IPS-15b (cell line): ENCODE data around the gene PTCD1.

ENCODE experiments used
- H3K27me3 ChIP-seq: one replicate; pipeline ENCODE4 v1.6.1; 2013; ENCODE audit warnings: low read length; ENCODE audit not compliant: control insufficient read depth, insufficient read depth
- H3K36me3 ChIP-seq: one replicate; pipeline ENCODE4 v1.6.1; 2013; ENCODE audit warnings: low read length; ENCODE audit not compliant: control insufficient read depth, insufficient read depth
- H3K4me1 ChIP-seq: one replicate; pipeline ENCODE4 v1.6.1; 2013; ENCODE audit warnings: mild to moderate bottlenecking, low read length; ENCODE audit not compliant: control insufficient read depth, insufficient read depth
- H3K4me3 ChIP-seq: one replicate; pipeline ENCODE4 v1.5.1; 2013; ENCODE audit warnings: low read depth, low read length
- H3K9ac ChIP-seq: one replicate; pipeline ENCODE4 v1.6.1; 2013; ENCODE audit warnings: low read depth, mild to moderate bottlenecking, low read length
- H3K9me3 ChIP-seq: one replicate; pipeline ENCODE4 v1.6.1; 2013; ENCODE audit warnings: mild to moderate bottlenecking, low read length; ENCODE audit not compliant: control insufficient read depth, insufficient read depth

The PTCD1 gene

DNA sequence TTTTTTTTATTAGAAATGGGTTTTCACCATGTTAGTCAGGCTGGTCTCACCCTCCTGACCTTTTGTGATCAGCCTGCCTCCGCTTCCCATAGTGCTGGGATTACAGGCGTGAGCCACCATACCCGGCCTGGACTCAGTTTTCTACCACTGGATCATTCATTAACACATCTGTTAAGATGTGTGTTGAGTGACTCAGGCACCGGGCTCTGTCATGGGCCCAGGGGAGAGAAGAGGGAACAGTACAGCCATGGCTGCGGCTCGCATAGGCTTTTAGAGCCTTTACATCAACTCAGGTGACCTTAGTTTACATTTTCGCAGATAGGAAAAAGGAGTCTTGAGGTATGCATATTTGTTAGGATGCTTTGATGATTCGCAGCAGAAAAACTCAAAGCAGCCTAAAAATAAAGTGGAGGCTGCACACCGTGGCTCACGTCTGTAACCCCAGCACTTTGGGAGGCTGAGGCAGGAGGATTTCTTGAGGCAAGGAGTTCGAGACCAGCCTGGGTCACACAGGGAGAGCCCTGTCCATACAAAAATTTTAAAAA lies 67.2 kb downstream of the PTCD1 start:
- Histone ChIP-seq H3K36me3 (no peaks in the 10 kb centered on the region), H3K9ac (no peak overlapping the region), H3K27me3 (no peaks in the 10 kb centered on the region), H3K4me1 (peaks cover 3% of the 10 kb centered on the region), H3K9me3 (no peaks in the 10 kb centered on the region), H3K4me3 (no peak overlapping the region)

DNA sequence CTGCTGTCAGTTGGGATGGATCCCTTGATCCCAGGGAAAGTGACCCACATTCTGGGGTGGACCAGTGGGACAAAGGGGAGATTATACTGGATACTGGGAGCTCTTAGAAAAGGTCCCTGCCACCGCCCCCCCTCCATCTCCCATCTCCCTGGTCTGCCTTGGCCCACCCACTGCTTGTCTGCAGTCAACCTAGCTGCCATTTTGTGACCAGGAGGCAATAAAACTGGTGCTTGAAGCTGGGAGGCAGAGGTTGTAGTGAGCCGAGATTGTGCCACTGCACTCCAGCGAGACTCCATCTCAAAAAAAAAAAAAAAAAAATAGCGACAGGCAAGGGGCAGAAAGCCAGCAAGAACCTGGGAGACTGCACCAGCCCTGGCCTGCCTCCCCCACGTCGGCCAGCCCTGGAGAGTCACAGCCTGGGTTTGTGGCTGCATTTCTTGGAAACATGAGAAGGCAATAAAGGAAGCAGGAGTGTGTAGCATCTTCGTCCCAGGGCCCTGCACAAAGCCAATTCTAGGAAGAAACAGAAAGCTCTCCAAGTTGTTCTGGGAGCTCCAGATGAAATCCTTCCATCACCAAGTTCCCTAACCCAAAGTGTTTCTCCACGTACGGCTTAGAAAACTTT lies 68.7 kb downstream of the PTCD1 start:
- H3K27me3 ChIP-seq: no peaks in the 10 kb centered on the region
- H3K4me3 ChIP-seq: no peak overlapping the region
- peaks cover 3% of the 10 kb centered on the region for H3K36me3 ChIP-seq
- H3K4me1 ChIP-seq: peaks cover 7% of the 10 kb centered on the region
- H3K9ac ChIP-seq: no peak overlapping the region
- H3K9me3 ChIP-seq: no peaks in the 10 kb centered on the region

- no peaks in the 10 kb centered on the region for H3K27me3 ChIP-seq
- no peaks in the 10 kb centered on the region for H3K9me3 ChIP-seq
- peaks cover 7% of the 10 kb centered on the region for H3K4me1 ChIP-seq
- no peak overlapping the region for H3K4me3 ChIP-seq
- peaks cover 7% of the 10 kb centered on the region for H3K36me3 ChIP-seq
- H3K9ac ChIP-seq: no peak overlapping the region
Measured at GRCh38 chr7:99368750-99369389, 69.7 kb downstream of the PTCD1 start.
